Right ventricle myocardium superior (tissue), 1 donor: ENCODE data around the gene GOLGA6L26. TPM values are rescaled to one million over a fixed set of nuclear protein-coding genes. Genes with fewer than 3 reads are reported as not detected.

Experiments used
- total RNA-seq: library from RNA; stranded (reverse); fragmentation: NEBNext Ultra II Directional; extraction: Animal tissue kit (Norgen Biotek cat#: 25700); gene quantifications from one replicate; pipeline ENCODE4 v1.2.1, GENCODE V29; 2021
- donor health status: DM: no; HTN: yes; CAD: no; lungs with severe emphysema.

Gene GOLGA6L26
- total RNA-seq, 1 donor from 2014 or later, result not detected

Other genes with a start within 250 kb of the GOLGA6L26 start
- not detected for gene GOLGA6L1, start 197.4 kb downstream of the GOLGA6L26 start, total RNA-seq
- 0.16 TPM for gene GOLGA8S, start 20.6 kb upstream of the GOLGA6L26 start, total RNA-seq
- gene GOLGA6L2, start 113.0 kb upstream of the GOLGA6L26 start, total RNA-seq, result not detected
- 0.38 TPM for gene MKRN3, start 231.5 kb upstream of the GOLGA6L26 start, total RNA-seq